Activated T-helper 17 cell treated with anti-CD3 and anti-CD28 coated beads, Interleukin-2, amount 50 U/mL, for 72 hours (primary cell): ENCODE results near the gene SBF1. TPM values are rescaled to one million over a fixed set of nuclear protein-coding genes. Genes with fewer than 3 reads are reported as not detected.
A peak's percentile ranks its signal among the peaks of the same experiment; 100 is the strongest.
"Not testable (repeated sequence)": the region's sequence is repeated elsewhere in the genome, so short reads cannot be mapped to it uniquely, and the experiment has no call there.

Experiments
- ATAC-seq: fragments of 150-1000 bp; cut with Tn5 transposase; replicated peaks from 2 replicates; pipeline ENCODE4 v1.10.0; 2021; ENCODE audit warnings: mild to moderate bottlenecking, moderate library complexity
- H3K27ac Mint-ChIP-seq: one replicate; pipeline ENCODE4 v1.8.0; 2022; ENCODE audit warnings: mixed read lengths
- H3K27me3 Mint-ChIP-seq: one replicate; pipeline ENCODE4 v1.8.0; 2022; ENCODE audit warnings: mixed read lengths
- H3K36me3 Mint-ChIP-seq: one replicate; pipeline ENCODE4 v1.8.0; 2022; ENCODE audit warnings: low read depth, mild to moderate bottlenecking, mixed read lengths
- H3K4me1 Mint-ChIP-seq: one replicate; pipeline ENCODE4 v1.8.0; 2022; ENCODE audit warnings: mixed read lengths
- H3K4me3 Mint-ChIP-seq: one replicate; pipeline ENCODE4 v1.8.0; 2022; ENCODE audit warnings: mild to moderate bottlenecking, mixed read lengths
- H3K9me3 Mint-ChIP-seq: one replicate; pipeline ENCODE4 v1.8.0; 2022; ENCODE audit warnings: mixed read lengths
- total RNA-seq, 2 donors: library from RNA; stranded (reverse); gene quantifications; one replicate each; pipeline ENCODE4 v1.2.3, GENCODE V29; 2022

SBF1 gene
- total RNA-seq, 2 donors from 2014 or later = 84.2 to 126 TPM

GRCh38 chr22:50401907-50402306 is 72.9 kb downstream of the SBF1 start:
- H3K27ac Mint-ChIP-seq = peak overlapping the region; percentile 32
- H3K4me3 Mint-ChIP-seq = no peak overlapping the region
- H3K27me3 Mint-ChIP-seq = no peaks in the 10 kb centered on the region
- ATAC-seq = no peak
- no peaks in the 10 kb centered on the region for H3K9me3 Mint-ChIP-seq
- peaks cover 55% of the 10 kb centered on the region for H3K36me3 Mint-ChIP-seq
- peaks cover 12% of the 10 kb centered on the region for H3K4me1 Mint-ChIP-seq

- Mint-ChIP-seq H3K4me1 (peaks cover 16% of the 10 kb centered on the region), H3K27me3 (no peaks in the 10 kb centered on the region), H3K9me3 (no peaks in the 10 kb centered on the region), H3K27ac (peak overlapping the region; percentile 77), H3K4me3 (no peak overlapping the region), H3K36me3 (peaks cover 55% of the 10 kb centered on the region)
- no peak for ATAC-seq
Measured at GRCh38 chr22:50400931-50401330, 73.9 kb downstream of the SBF1 start.

GRCh38 chr22:50400406-50400805 is 74.4 kb downstream of the SBF1 start:
- Mint-ChIP-seq H3K27me3 (no peaks in the 10 kb centered on the region), H3K9me3 (no peaks in the 10 kb centered on the region), H3K4me3 (no peak overlapping the region), H3K27ac (peak overlapping the region; percentile 77), H3K36me3 (peaks cover 57% of the 10 kb centered on the region), H3K4me1 (peaks cover 16% of the 10 kb centered on the region)
- ATAC-seq = no peak

- Mint-ChIP-seq H3K36me3 (peaks cover 63% of the 10 kb centered on the region), H3K27me3 (no peaks in the 10 kb centered on the region), H3K4me3 (no peak overlapping the region), H3K27ac (peak overlapping the region; percentile 77), H3K4me1 (peaks cover 16% of the 10 kb centered on the region), H3K9me3 (no peaks in the 10 kb centered on the region)
- peak; percentile 80 for ATAC-seq
Measured at GRCh38 chr22:50399751-50400331, 75.0 kb downstream of the SBF1 start.

GRCh38 chr22:50398831-50399648 is 75.8 kb downstream of the SBF1 start:
- H3K27me3 Mint-ChIP-seq = no peaks in the 10 kb centered on the region
- no peak overlapping the region for H3K4me3 Mint-ChIP-seq
- no peaks in the 10 kb centered on the region for H3K9me3 Mint-ChIP-seq

GRCh38 chr22:50397371-50398060 is 77.3 kb downstream of the SBF1 start:
- peak; percentile 38 for ATAC-seq
- not testable (repeated sequence) for H3K27me3 Mint-ChIP-seq, H3K4me3 Mint-ChIP-seq, H3K9me3 Mint-ChIP-seq
- Mint-ChIP-seq H3K4me1 (peaks cover 16% of the 10 kb centered on the region), H3K36me3 (peaks cover 68% of the 10 kb centered on the region), H3K27ac (peak overlapping the region; percentile 73)

More at GRCh38 chr22:50398831-50399648, 75.8 kb downstream of the SBF1 start:
- Mint-ChIP-seq H3K36me3 (peaks cover 67% of the 10 kb centered on the region), H3K4me1 (peaks cover 16% of the 10 kb centered on the region), H3K27ac (peak overlapping the region; percentile 77)
- no peak for ATAC-seq

GRCh38 chr22:50396751-50397370 is 78.0 kb downstream of the SBF1 start:
- H3K27ac Mint-ChIP-seq = peak overlapping the region; percentile 73
- H3K9me3 Mint-ChIP-seq = no peaks in the 10 kb centered on the region
- H3K27me3 Mint-ChIP-seq = no peaks in the 10 kb centered on the region
- ATAC-seq = no peak
- H3K36me3 Mint-ChIP-seq = peaks cover 68% of the 10 kb centered on the region
- H3K4me3 Mint-ChIP-seq = no peak overlapping the region
- peaks cover 16% of the 10 kb centered on the region for H3K4me1 Mint-ChIP-seq

Other genes starting within 250 kb of the SBF1 start
- gene TUBGCP6, start 230.0 kb downstream of the SBF1 start, total RNA-seq = 10 to 100 TPM; 44.5 to 51.1 TPM
- gene HDAC10, start 223.8 kb downstream of the SBF1 start, total RNA-seq = 10 to 100 TPM; 66.4 to 67.5 TPM
- gene MAPK12, start 213.4 kb downstream of the SBF1 start, total RNA-seq = 10 to 100 TPM in 1 of 2 donors, 1 to 10 TPM in 1; 5.0 to 14.8 TPM
- gene MAPK11, start 204.7 kb downstream of the SBF1 start, total RNA-seq = 10 to 100 TPM; 20.9 to 21.7 TPM
- 10 to 100 TPM; 29.1 to 30.4 TPM for gene PLXNB2, start 167.4 kb downstream of the SBF1 start, total RNA-seq
- gene DENND6B, start 148.0 kb downstream of the SBF1 start, total RNA-seq = 1 to 10 TPM; 3.2 to 6.5 TPM
- gene PPP6R2, start 131.7 kb downstream of the SBF1 start, total RNA-seq = 10 to 100 TPM; 45.6 to 46.6 TPM
- gene ADM2, start 6.5 kb upstream of the SBF1 start, total RNA-seq = 1 to 10 TPM; 1.3 to 3.7 TPM
- gene MIOX, start 11.8 kb upstream of the SBF1 start, total RNA-seq = under 1 TPM; 0.24 to 0.53 TPM
- gene LMF2, start 32.7 kb upstream of the SBF1 start, total RNA-seq = 10 to 100 TPM; 61.3 to 89.0 TPM
- 100 to 1,000 TPM; 112 to 138 TPM for gene NCAPH2, start 33.2 kb upstream of the SBF1 start, total RNA-seq
- gene SCO2, start 50.6 kb upstream of the SBF1 start, total RNA-seq = 1 to 10 TPM; 2.8 to 9.9 TPM
- gene TYMP, start 55.0 kb upstream of the SBF1 start, total RNA-seq = 10 to 100 TPM; 73.0 to 74.0 TPM
- 1 to 10 TPM; 4.2 to 4.4 TPM for gene KLHDC7B, start 70.9 kb upstream of the SBF1 start, total RNA-seq
- gene SYCE3, start 87.9 kb upstream of the SBF1 start, total RNA-seq = 1 to 10 TPM in 1 of 2 donors, under 1 TPM in 1; 0.65 to 2.3 TPM
- gene CPT1B, start 103.4 kb upstream of the SBF1 start, total RNA-seq = 10 to 100 TPM; 57.3 to 62.8 TPM
- gene CHKB, start 107.8 kb upstream of the SBF1 start, total RNA-seq = 10 to 100 TPM; 72.3 to 86.2 TPM
- gene MAPK8IP2, start 125.8 kb upstream of the SBF1 start, total RNA-seq = under 1 TPM; 0.50 to 0.65 TPM
- gene ARSA, start 153.1 kb upstream of the SBF1 start, total RNA-seq = 10 to 100 TPM; 23.6 to 28.3 TPM
- under 1 TPM in 1 of 2 donors, not detected in 1; 0.19 TPM for gene SHANK3, start 197.8 kb upstream of the SBF1 start, total RNA-seq